Chondrocyte (in vitro differentiated cells): ENCODE measurements around the gene GALNT17. TPM values are rescaled to one million over a fixed set of nuclear protein-coding genes. Genes with fewer than 3 reads are reported as not detected.
A peak's percentile ranks its signal among the peaks of the same experiment; 100 is the strongest.

Source experiments
- DNase-seq: peaks from one replicate; pipeline ENCODE4 v3.0.0; 2021; ENCODE audit warnings: mixed read lengths, low spot score
- H3K27ac Mint-ChIP-seq: one replicate; pipeline ENCODE4 v1.8.0; 2021; ENCODE audit warnings: mild to moderate bottlenecking, moderate library complexity, mixed read lengths; ENCODE audit not compliant: unreplicated experiment
- H3K27me3 Mint-ChIP-seq: 2 replicates; pipeline ENCODE4 v1.8.0; 2021; ENCODE audit warnings: low read depth, mixed read lengths
- H3K36me3 Mint-ChIP-seq: 2 replicates; pipeline ENCODE4 v1.8.0; 2021; ENCODE audit warnings: low read depth, mixed read lengths
- H3K4me1 Mint-ChIP-seq: 2 replicates; pipeline ENCODE4 v1.8.0; 2021; ENCODE audit warnings: low read depth, mild to moderate bottlenecking, mixed read lengths
- H3K4me3 Mint-ChIP-seq: one replicate; pipeline ENCODE4 v1.8.0; 2021; ENCODE audit warnings: mild to moderate bottlenecking, moderate library complexity, mixed read lengths; ENCODE audit not compliant: unreplicated experiment
- H3K9me3 Mint-ChIP-seq: 2 replicates; pipeline ENCODE4 v1.8.0; 2021; ENCODE audit warnings: low read depth, mixed read lengths
- total RNA-seq: library from RNA; stranded (reverse); gene quantifications from 3 replicates; pipeline ENCODE4 v1.2.1, GENCODE V29; 2021
- TF ChIP-seq, protein P1 (sequence below): fragments of 200-600 bp; sonication (generic); IDR thresholded peaks from 2 replicates; pipeline ENCODE4 v1.5.0; 2021; ENCODE audit warnings: antibody characterized with exemption, mild to moderate bottlenecking, moderate library complexity

GALNT17 gene
- total RNA-seq, 1 donor from 2014 or later, result 24.4 TPM

- Mint-ChIP-seq H3K4me1 (peaks cover 15% of the 10 kb centered on the region), H3K36me3 (peaks cover 6% of the 10 kb centered on the region), H3K27me3 (no peaks in the 10 kb centered on the region), H3K4me3 (no peak overlapping the region), H3K9me3 (peaks cover 17% of the 10 kb centered on the region), H3K27ac (no peak overlapping the region)
- TF ChIP-seq, protein P1, sequence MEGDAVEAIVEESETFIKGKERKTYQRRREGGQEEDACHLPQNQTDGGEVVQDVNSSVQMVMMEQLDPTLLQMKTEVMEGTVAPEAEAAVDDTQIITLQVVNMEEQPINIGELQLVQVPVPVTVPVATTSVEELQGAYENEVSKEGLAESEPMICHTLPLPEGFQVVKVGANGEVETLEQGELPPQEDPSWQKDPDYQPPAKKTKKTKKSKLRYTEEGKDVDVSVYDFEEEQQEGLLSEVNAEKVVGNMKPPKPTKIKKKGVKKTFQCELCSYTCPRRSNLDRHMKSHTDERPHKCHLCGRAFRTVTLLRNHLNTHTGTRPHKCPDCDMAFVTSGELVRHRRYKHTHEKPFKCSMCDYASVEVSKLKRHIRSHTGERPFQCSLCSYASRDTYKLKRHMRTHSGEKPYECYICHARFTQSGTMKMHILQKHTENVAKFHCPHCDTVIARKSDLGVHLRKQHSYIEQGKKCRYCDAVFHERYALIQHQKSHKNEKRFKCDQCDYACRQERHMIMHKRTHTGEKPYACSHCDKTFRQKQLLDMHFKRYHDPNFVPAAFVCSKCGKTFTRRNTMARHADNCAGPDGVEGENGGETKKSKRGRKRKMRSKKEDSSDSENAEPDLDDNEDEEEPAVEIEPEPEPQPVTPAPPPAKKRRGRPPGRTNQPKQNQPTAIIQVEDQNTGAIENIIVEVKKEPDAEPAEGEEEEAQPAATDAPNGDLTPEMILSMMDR, result peak; percentile 62
- DNase-seq, result no peak
Measured at GRCh38 chr7:71517940-71518699, 386.2 kb downstream of the GALNT17 start.

DNA sequence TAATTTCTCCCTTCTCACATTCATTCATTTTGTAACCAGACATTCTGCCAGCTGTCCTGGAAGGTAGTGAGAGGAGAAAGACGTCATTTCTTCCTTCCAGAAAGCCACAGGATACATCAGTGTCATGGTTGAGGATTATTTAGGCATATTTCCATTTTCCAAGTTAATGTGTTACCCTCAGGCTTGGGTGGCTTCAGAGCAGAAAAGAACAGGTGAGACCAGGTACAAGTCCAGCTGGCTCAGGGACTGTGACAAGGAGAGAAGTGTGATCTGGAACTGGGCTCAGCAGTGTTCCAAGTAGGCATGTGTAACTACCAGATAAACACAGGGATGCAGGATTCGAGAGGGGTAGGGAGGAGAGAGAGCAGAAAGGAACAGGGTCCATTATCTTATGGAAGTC lies 386.9 kb downstream of the GALNT17 start:
- Mint-ChIP-seq H3K27me3 (no peaks in the 10 kb centered on the region), H3K36me3 (peaks cover 6% of the 10 kb centered on the region), H3K27ac (no peak overlapping the region), H3K4me3 (no peak overlapping the region), H3K9me3 (peaks cover 17% of the 10 kb centered on the region), H3K4me1 (peaks cover 15% of the 10 kb centered on the region)
- TF ChIP-seq, protein P1, result no peak
- no peak for DNase-seq

DNA sequence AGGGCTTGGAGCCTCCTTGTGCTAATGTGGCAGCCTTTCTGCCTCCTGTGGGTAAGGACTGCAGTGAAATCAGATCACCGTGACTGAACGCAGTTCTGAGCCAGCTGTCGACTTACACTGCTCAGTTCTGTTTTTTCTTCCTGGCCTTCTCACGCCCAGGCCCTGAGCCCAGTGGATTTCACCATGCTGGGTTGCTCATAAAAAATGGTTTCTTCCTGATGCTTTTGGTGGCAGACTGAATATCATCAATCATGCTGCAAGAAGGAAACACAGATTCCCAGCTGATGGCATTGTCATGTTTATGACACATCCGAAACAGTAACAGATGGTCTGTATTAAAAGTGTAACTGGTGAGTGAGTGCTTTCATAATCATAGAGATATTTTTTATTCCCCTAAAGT lies 389.6 kb downstream of the GALNT17 start:
- no peak for DNase-seq
- peaks cover 8% of the 10 kb centered on the region for H3K9me3 Mint-ChIP-seq
- H3K27ac Mint-ChIP-seq, result peak overlapping the region; percentile 34
- peaks cover 15% of the 10 kb centered on the region for H3K4me1 Mint-ChIP-seq
- H3K36me3 Mint-ChIP-seq, result peaks cover 6% of the 10 kb centered on the region
- TF ChIP-seq, protein P1, result no peak
- H3K4me3 Mint-ChIP-seq, result no peak overlapping the region
- H3K27me3 Mint-ChIP-seq, result no peaks in the 10 kb centered on the region

DNA sequence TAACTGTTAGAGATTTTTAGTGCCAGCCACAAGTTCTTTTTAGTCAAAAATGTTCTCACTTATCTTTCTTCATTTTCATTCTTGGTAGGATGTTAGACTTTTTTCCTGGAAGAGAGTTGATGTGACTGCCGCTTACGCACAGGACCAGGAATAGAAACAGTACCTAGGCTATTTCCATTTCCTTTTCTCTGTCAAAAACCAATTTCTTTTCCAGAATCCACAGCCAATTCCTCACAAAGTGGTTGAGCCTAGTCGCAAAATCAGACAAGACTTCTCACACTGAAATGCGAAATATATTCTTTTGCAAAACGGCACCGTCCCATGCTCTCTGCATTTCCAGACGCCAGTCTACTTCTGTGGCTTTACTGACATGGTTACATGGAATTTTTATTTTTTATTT lies 394.2 kb downstream of the GALNT17 start:
- H3K4me3 Mint-ChIP-seq, result no peak overlapping the region
- H3K4me1 Mint-ChIP-seq, result peaks cover 9% of the 10 kb centered on the region
- peaks cover 6% of the 10 kb centered on the region for H3K36me3 Mint-ChIP-seq
- no peak for DNase-seq
- H3K27ac Mint-ChIP-seq, result no peak overlapping the region
- peaks cover 2% of the 10 kb centered on the region for H3K9me3 Mint-ChIP-seq
- TF ChIP-seq, protein P1, result no peak
- H3K27me3 Mint-ChIP-seq, result no peaks in the 10 kb centered on the region

- Mint-ChIP-seq H3K27ac (no peak overlapping the region), H3K4me3 (no peak overlapping the region), H3K27me3 (no peaks in the 10 kb centered on the region), H3K9me3 (peaks cover 1% of the 10 kb centered on the region), H3K36me3 (peaks cover 2% of the 10 kb centered on the region), H3K4me1 (peaks cover 1% of the 10 kb centered on the region)
- TF ChIP-seq, protein P1, result no peak
- DNase-seq, result no peak
Measured at GRCh38 chr7:71527213-71527612, 395.3 kb downstream of the GALNT17 start.
